Right lobe of liver (tissue), 4 donors: ENCODE results near the gene CDC20.

Experiments used
- POLR2A ChIP-seq: fragments of 450-650 bp; IDR thresholded peaks from one replicate; pipeline ENCODE4 v1.6.1; 2017; ENCODE audit warnings: antibody characterized with exemption, mild to moderate bottlenecking
- TF ChIP-seq, protein P1 (sequence below), 4 donors: fragments of 200-600 bp in 3 of 4; fragments of 450-650 bp in 1 of 4; IDR thresholded peaks; one replicate each; pipeline versions ENCODE4 v1.5.1 to v1.8.0; 2016 to 2022; ENCODE audit warnings: antibody characterized with exemption in 4 of 4, mild to moderate bottlenecking in 2 of 4
- donor health status: DM: no; HTN: no; CAD: no.
- donor health status: DM: no; HTN: no; CAD: no.
- donor health status: DM: no; HTN: yes; CAD: no.

DNA sequence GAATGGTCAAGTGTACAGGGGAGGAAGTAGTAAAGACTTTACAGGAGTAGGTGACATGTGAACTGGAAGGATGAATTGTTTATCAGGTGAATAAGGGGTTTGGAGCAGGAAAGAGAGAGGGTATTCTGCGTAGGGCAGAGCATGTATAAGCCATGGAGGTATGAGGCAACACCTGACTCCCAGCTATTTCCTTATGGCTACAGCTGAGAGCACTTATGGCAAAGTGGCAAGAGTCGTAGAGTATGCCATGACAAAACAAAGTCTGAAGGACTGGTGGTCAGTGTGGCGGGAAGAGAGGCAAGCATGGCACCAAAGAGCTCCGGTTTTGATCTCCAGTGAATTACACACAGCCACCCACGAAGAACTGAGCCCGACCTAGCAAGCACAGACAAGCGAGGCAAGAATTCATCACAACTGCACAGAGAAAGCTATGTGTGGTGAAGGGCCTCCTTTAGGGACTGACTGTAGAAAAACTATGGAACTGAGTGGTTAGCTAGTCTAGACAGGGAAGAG is 18.0 kb downstream of the CDC20 start:
- TF ChIP-seq, protein P1, sequence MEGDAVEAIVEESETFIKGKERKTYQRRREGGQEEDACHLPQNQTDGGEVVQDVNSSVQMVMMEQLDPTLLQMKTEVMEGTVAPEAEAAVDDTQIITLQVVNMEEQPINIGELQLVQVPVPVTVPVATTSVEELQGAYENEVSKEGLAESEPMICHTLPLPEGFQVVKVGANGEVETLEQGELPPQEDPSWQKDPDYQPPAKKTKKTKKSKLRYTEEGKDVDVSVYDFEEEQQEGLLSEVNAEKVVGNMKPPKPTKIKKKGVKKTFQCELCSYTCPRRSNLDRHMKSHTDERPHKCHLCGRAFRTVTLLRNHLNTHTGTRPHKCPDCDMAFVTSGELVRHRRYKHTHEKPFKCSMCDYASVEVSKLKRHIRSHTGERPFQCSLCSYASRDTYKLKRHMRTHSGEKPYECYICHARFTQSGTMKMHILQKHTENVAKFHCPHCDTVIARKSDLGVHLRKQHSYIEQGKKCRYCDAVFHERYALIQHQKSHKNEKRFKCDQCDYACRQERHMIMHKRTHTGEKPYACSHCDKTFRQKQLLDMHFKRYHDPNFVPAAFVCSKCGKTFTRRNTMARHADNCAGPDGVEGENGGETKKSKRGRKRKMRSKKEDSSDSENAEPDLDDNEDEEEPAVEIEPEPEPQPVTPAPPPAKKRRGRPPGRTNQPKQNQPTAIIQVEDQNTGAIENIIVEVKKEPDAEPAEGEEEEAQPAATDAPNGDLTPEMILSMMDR (IDR thresholded peaks at IDR 0.05) = no peak
- TF ChIP-seq POLR2A = no peak
